Occipital lobe (tissue), 2 donors: ENCODE measurements around the gene SH3BP2. TPM values are rescaled to one million over a fixed set of nuclear protein-coding genes. Genes with fewer than 3 reads are reported as not detected.

Source experiments
- DNase-seq: peaks from one replicate; lab custom pipeline; 2025; lab: John Stamatoyannopoulos, UW
- total RNA-seq: library from RNA; depleted of rRNA; stranded (reverse); fragments of >200 nt; gene quantifications from one replicate; pipeline ENCODE4 v1.2.3, GENCODE V29; 2014

Gene SH3BP2
- total RNA-seq, 1 donor from 2014 or later: 24.8 TPM

- no peak for DNase-seq
Observed at GRCh38 chr4:2831611-2832308, 38.9 kb downstream of the SH3BP2 start.

GRCh38 chr4:2832309-2832980 is 39.6 kb downstream of the SH3BP2 start:
- DNase-seq: no peak

- DNase-seq: no peak
Observed at GRCh38 chr4:2832981-2833670, 40.2 kb downstream of the SH3BP2 start.

- DNase-seq: no peak
Observed at GRCh38 chr4:2833671-2834000, 40.8 kb downstream of the SH3BP2 start.

DNA sequence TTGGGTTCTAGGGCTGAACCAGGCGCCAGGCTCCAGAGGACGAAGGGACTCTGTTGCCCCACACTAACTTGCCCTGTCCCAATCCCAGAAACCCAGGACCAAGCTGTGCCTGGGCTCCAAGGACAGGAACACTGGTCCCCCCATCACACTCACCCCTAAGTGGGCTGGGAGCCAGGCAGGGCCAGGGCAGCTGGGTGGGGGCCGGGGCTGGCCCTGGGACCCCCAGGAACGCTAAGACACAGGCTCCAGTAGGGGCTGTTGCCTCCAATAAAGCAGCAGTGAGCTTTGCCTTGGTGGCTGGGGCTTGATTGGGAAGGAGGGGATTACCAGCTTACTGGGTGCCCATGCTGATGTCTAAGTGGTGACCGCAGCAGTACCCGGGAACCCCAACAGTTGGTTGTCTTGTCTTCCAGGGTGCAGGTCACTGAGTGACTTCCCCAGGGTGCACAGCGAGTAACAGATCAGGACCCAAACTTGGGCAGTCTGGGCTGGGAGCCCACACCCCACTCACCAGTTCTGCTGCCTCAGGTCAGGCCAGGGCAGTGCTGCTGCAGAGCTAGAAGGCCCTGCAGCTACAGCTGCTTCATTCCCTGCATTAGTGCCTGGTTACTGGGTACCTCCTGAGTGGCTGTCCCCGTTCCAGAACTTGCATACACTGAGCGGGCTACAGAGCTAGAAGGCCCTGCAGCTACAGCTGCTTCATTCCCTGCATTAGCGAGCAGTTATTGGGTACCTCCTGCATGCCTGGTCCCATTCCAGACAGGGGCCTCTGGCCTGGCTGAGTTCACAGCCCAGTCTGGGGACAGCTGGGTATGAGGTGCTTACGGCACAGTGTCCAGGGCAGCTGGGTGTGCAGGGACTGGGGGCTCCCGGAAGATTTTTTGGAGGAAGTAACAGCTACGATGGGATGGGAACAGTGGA is 41.4 kb downstream of the SH3BP2 start:
- DNase-seq: no peak

- DNase-seq: no peak
Observed at GRCh38 chr4:2835978-2836377, 43.1 kb downstream of the SH3BP2 start.

GRCh38 chr4:2836391-2836859 is 43.5 kb downstream of the SH3BP2 start:
- no peak for DNase-seq

DNA sequence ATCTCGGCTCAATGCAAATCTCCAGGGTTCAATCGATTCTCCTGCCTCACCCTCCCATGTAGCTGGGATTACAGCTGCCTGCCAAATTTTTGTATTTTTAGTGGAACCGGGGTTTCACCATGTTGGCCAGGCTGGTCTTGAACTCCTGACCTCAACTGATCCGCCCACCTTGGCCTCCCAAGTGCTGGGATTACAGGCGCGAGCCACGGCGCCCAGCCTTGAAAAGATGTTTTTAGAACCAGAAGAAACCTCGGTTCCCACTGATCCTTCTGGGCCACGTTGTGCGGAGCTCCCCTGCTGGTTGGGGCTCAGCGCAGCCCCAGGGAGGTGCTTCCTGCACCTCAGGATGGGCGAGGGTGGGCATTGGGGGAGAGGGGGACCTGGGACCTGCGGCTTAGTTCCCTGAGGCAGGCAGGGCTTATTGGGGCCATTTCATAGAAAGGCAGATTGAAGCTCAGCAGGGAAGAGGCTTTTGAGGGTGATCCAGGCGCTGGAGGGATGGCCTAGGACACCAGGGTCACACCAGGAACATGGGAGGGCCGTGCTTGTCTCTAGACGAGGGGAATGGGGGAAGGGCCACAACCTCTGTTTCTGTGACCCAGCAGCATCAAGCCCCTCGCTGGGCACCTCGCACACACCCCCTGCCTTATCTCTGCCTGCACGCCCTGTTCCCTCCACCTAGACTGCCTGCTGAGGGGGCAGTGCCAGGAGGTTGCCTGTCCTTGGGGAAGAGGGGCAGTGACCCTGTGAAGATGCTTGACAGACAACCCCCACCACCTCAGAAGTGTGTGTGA is 44.4 kb downstream of the SH3BP2 start:
- DNase-seq: no peak

GRCh38 chr4:2837904-2838496 is 45.1 kb downstream of the SH3BP2 start:
- no peak for DNase-seq

GRCh38 chr4:2839060-2839459 is 46.2 kb downstream of the SH3BP2 start:
- no peak for DNase-seq

- no peak for DNase-seq
Observed at GRCh38 chr4:2842687-2843262, 49.9 kb downstream of the SH3BP2 start.

DNA sequence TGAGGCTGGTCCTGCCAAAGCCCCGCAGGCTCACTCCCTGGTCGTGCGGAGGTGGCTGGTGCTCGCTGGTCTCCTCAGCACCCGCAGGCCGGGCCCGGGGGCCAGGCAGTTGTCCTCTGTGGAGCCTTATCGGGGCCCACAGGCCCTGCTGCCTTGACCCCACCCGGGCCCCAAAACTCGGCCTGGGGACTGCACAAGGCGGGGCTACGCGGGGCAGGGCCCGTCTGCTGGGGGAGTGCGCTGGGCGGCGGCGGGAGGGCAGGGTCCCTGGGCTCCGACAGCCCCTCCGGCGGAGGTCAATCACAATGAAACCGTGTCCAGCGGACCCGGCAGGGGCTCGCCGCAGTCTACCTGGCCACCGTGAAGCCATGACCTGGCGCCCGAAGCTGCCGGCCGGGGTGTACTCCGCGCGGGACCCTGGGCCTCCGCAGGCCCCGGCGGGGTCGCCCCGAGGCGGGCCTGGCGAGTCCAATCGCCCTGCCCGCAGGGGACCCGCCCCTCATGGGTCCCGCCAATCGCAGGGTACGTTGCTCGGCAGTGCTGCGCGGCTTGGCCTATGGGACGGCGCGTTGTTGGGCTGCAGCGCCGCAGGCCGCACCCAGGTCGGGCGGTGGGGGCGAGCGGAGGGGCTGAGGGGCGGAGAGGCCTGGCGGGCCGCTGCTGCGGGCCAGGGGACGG is 50.5 kb downstream of the SH3BP2 start, which contains the start of gene ADD1:
TSS of gene ADD1 (plus strand) at position 582 of the 678 bp plus-strand sequence. CDS start 32,072 bp downstream, outside the sequence.
- DNase-seq: peak; percentile 94

GRCh38 chr4:2843941-2844584 is 51.2 kb downstream of the SH3BP2 start:
- DNase-seq: no peak

- no peak for DNase-seq
Observed at GRCh38 chr4:2846172-2846571, 53.3 kb downstream of the SH3BP2 start.

DNA sequence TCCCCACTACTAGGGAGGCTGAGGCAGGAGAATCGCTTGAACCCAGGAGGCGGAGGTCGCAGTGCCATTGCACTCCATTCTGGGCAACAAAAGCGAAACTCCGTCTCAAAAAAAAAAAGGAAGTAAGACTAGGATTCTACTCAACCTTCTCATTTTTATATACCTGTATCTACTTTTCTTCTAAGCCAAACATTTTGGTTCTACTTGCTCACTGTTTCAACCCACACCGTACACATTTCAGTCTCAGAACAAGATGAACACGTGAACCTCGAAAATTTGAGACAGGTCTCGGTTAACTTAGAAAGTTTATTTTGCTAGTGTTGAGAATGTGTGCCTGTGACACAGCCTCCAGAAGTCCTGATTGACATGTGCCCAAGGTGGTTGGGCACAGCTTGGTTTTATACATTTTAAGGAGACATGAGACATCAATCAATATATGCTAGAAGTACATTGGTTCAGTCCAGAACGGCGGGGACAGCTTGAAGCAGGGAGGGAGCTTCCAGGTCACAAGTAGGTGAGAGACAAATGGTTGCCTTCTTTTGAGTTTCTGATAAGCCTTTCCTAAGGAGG is 54.5 kb downstream of the SH3BP2 start:
- DNase-seq: no peak

- DNase-seq: no peak
Observed at GRCh38 chr4:2848449-2848848, 55.6 kb downstream of the SH3BP2 start.

- DNase-seq: no peak
Observed at GRCh38 chr4:2849267-2850152, 56.6 kb downstream of the SH3BP2 start.
